ENCODE results near the gene GRIA4.
A peak's percentile ranks its signal among the peaks of the same experiment; 100 is the strongest.

Gene GRIA4

GRCh38 chr11:106021181-106021966 is 411.5 kb downstream of the GRIA4 start:
- peak overlapping the region; percentile 84 for H3K4me3 ChIP-seq (ENCODE audit: low read length)
- no peak for DNase-seq (ENCODE audit: low read depth, low spot score)

- peak; percentile 99 for DNase-seq (ENCODE audit: low read depth, low spot score)
- H3K4me3 ChIP-seq (ENCODE audit: low read length): peak within 1 kb of the TSS; percentile 84
Measured at GRCh38 chr11:106021967-106022794, 412.3 kb downstream of the GRIA4 start, which contains the start of gene MSANTD4. MSANTD4 (minus strand) TSS chr11:106022240; CDS start chr11:106010917, 11,323 bp downstream.

GRCh38 chr11:106022795-106023275 is 413.0 kb downstream of the GRIA4 start:
- no peak for DNase-seq (ENCODE audit: low read depth, low spot score)
- peak overlapping the region; percentile 84 for H3K4me3 ChIP-seq (ENCODE audit: low read length)

GRCh38 chr11:106030609-106031008 is 420.7 kb downstream of the GRIA4 start:
- no peak overlapping the region for H3K4me3 ChIP-seq (ENCODE audit: low read length)
- no peak for DNase-seq (ENCODE audit: low read depth, low spot score)

GRCh38 chr11:106031202-106031810 is 421.4 kb downstream of the GRIA4 start:
- H3K4me3 ChIP-seq (ENCODE audit: low read length): no peak overlapping the region
- no peak for DNase-seq (ENCODE audit: low read depth, low spot score)
